Right lobe of liver (tissue), 6 donors: ENCODE data around the gene JDP2. TPM values are rescaled to one million over a fixed set of nuclear protein-coding genes. Genes with fewer than 3 reads are reported as not detected.
A peak's percentile ranks its signal among the peaks of the same experiment; 100 is the strongest.

Experiments
- ATAC-seq, 4 donors: fragments of 200-7000 bp; cut with Tn5 transposase; one replicate each; pipeline ENCODE4 v1.9.1; 2020; ENCODE audit warnings: mild to moderate bottlenecking in 4 of 4, moderate library complexity in 4 of 4
- DNase-seq, 3 donors: peaks; one replicate each; pipeline ENCODE4 v3.0.0-alpha.2; 2020
- H3K27ac ChIP-seq, 3 donors: fragments of 200-600 bp; one replicate each; pipeline ENCODE4 v1.8.0; 2022
- H3K27me3 ChIP-seq, 2 donors: fragments of 200-600 bp; one replicate each; pipeline ENCODE4 v1.8.0; 2022
- H3K36me3 ChIP-seq, 4 donors: fragments of 200-600 bp; sonication (generic) in 1 of 4; one replicate each; pipeline versions ENCODE4 v1.5.1 to v1.8.0; 2017 to 2022; ENCODE audit warnings: control low read depth in 1 of 4
- H3K4me1 ChIP-seq, 4 donors: fragments of 200-600 bp; sonication (generic) in 1 of 4; one replicate each; pipeline versions ENCODE4 v1.5.1 to v1.8.0; 2017 to 2022; ENCODE audit warnings: control low read depth in 1 of 4
- H3K4me3 ChIP-seq, 3 donors: fragments of 200-600 bp; one replicate each; pipeline ENCODE4 v1.8.0; 2022
- H3K9me3 ChIP-seq, 4 donors: fragments of 200-600 bp; sonication (generic) in 1 of 4; one replicate each; pipeline versions ENCODE4 v1.5.1 to v1.8.0; 2017 to 2022; ENCODE audit warnings: control low read depth in 1 of 4
- POLR2A ChIP-seq: fragments of 450-650 bp; IDR thresholded peaks from one replicate; pipeline ENCODE4 v1.6.1; 2017; ENCODE audit warnings: antibody characterized with exemption, mild to moderate bottlenecking
- WGBS: methylation state at CpG from one replicate; pipeline ENCODE4 v1.1.6; 2018; ENCODE audit warnings: low coverage, low lambda C conversion rate; ENCODE audit not compliant: insufficient coverage; ENCODE audit errors: missing lambda C conversion rate; 5-methylcytosine and 5-hydroxymethylcytosine counted together
- intact Hi-C, 2 donors: fragments of 100-400 bp; cut with DNase I; formaldehyde crosslinking; loops; one replicate each; pipeline versions ENCODE4 v1.11.2 to v1.14.1; 2022
- total RNA-seq, 6 experiments: library from RNA; depleted of rRNA in 2 of 6; stranded (reverse); fragments of >200 nt in 2 of 6; fragmentation: NEBNext Ultra II Directional in 3 of 6; extraction: Animal tissue kit (Norgen Biotek cat#: 25700) in 3 of 6; gene quantifications; one replicate each; pipeline versions ENCODE4 v1.1.0 to v1.2.4, GENCODE V29; 2016 to 2023
- TF ChIP-seq, protein P1 (sequence below), 4 donors: fragments of 200-600 bp in 3 of 4; fragments of 450-650 bp in 1 of 4; IDR thresholded peaks; one replicate each; pipeline versions ENCODE4 v1.5.1 to v1.8.0; 2016 to 2022; ENCODE audit warnings: antibody characterized with exemption in 4 of 4, mild to moderate bottlenecking in 2 of 4
- donor health status: DM: no; HTN: yes; CAD: no.
- donor health status: DM: no; HTN: no; CAD: no.
- donor health status: DM: no; HTN: no; CAD: no.
- donor health status: DM: no; HTN: yes; CAD: no.
- donor health status: DM: no; HTN: yes; CAD: no.

JDP2 gene
- total RNA-seq, 6 experiments from 2014 or later: 8.3 to 22.0 (median 11.8) TPM

DNA sequence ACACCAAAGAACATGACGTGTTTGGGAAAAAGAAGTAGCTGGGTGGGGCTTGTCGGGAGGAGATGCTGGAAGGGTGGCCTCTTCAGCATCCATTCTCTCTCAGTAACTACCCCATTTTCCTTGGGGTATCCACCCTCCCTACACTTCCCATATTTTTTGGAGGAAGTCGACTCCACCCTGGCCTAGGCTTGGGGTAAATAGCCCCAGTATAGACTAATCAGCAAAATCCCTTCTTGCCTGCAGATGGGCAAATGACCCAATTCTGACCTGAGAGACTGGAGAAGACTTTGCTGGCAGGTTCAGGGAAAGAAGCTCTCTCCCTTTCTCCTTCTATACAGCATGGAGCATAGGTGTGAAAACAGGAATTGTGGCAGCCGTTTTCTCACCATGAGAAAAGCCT, 28.5 kb upstream of the JDP2 start:
- Histone ChIP-seq H3K27ac (no peak overlapping the region), H3K4me3 (no peak overlapping the region), H3K9me3 (no peaks in the 10 kb centered on the region), H3K36me3 (no peaks in the 10 kb centered on the region), H3K4me1 (peaks cover 0 to 7% (median 3%) of the 10 kb centered on the region in 4 donors), H3K27me3 (no peaks in the 10 kb centered on the region)
- ATAC-seq (peak in 2 of 4 donors; percentile 7 to 11), DNase-seq (no peak)
- intact Hi-C loops: no loop called here
- 86% methylated on average over 3 of the region's 4 CpGs for WGBS
- TF ChIP-seq, protein P1, sequence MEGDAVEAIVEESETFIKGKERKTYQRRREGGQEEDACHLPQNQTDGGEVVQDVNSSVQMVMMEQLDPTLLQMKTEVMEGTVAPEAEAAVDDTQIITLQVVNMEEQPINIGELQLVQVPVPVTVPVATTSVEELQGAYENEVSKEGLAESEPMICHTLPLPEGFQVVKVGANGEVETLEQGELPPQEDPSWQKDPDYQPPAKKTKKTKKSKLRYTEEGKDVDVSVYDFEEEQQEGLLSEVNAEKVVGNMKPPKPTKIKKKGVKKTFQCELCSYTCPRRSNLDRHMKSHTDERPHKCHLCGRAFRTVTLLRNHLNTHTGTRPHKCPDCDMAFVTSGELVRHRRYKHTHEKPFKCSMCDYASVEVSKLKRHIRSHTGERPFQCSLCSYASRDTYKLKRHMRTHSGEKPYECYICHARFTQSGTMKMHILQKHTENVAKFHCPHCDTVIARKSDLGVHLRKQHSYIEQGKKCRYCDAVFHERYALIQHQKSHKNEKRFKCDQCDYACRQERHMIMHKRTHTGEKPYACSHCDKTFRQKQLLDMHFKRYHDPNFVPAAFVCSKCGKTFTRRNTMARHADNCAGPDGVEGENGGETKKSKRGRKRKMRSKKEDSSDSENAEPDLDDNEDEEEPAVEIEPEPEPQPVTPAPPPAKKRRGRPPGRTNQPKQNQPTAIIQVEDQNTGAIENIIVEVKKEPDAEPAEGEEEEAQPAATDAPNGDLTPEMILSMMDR (IDR thresholded peaks at IDR 0.05): no peak
- no peak for TF ChIP-seq POLR2A

DNA sequence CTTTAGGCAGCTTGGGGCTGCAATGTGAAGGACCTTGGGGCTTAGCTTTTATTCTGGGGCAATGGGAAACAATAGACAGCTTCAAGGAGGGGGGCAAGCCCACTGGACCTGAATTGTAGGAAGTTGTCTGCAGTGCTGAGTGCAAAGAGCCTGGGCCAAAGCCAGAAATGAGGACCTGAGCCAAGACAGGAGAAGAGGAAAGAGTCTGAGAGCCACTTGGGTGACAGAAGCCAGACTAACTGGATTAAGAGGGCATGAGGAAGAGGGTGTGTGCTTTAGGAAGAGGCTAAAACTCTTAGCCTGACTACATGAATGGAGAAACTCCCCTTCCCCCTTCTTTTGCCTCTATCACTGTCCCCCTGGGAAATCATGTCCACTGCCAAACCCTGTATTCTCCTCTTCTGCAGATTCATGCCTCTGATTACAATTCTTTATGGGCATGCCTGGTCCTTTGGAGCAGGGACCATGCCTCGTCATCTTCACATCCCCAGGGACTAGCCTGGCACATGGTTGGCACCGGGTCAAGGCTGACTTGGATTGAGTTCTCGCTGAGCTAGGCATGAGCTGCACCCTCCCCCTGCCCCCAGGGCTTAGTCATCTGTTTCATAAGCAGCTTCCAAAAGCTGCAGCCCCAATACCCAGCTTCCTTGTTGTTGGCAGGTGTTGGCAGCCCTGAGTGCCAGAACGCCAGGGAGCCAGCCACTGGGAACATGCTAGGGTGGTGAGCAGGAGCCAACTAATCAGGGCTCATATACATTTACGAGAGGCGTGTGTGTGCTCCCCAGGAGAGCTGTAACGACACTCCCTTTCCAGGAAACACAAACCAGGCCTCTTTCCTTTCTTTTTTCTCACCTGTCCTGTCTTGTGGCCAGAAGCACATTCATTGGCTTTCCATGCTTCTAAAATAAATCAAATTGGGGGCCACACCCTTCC, 27.7 kb upstream of the JDP2 start:
- H3K36me3 ChIP-seq: no peaks in the 10 kb centered on the region
- WGBS: 14% methylated on average over 6 of the region's 7 CpGs
- H3K9me3 ChIP-seq: no peaks in the 10 kb centered on the region
- no peak overlapping the region for H3K4me3 ChIP-seq
- peaks cover 0 to 7% (median 3%) of the 10 kb centered on the region in 4 donors for H3K4me1 ChIP-seq
- ATAC-seq (peak; percentile 90 to 96 (median 94)), DNase-seq (peak; percentile 92 to 95 (median 93))
- no peak overlapping the region for H3K27ac ChIP-seq
- intact Hi-C loops: no loop called here
- TF ChIP-seq, protein P1 (IDR thresholded peaks at IDR 0.05): no peak
- TF ChIP-seq POLR2A: no peak
- H3K27me3 ChIP-seq: no peaks in the 10 kb centered on the region

DNA sequence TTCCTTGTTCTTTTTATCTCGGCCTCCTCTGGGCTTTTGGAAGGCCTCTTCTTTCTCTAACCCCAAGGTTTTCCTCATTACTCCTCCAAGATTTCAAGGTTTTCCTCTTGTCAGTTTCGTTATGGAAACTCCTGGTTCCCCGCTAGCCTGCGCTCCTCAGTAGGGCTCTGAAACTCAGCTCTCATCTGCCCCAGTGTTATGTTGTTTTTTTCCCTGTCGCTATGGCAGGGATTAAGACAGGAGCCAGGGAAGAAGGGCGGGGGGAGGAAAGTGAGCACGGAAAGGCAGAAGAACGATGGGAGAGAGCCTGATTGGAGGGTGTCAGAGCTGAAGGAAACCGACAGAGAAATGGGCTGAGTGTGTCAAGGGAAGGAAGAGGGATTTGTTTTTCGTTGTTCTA, 26.5 kb upstream of the JDP2 start:
- H3K27me3 ChIP-seq: no peaks in the 10 kb centered on the region
- peak in 1 of 4 donors; percentile 20 for ATAC-seq
- 69% methylated on average over 10 of the region's 10 CpGs for WGBS

DNA sequence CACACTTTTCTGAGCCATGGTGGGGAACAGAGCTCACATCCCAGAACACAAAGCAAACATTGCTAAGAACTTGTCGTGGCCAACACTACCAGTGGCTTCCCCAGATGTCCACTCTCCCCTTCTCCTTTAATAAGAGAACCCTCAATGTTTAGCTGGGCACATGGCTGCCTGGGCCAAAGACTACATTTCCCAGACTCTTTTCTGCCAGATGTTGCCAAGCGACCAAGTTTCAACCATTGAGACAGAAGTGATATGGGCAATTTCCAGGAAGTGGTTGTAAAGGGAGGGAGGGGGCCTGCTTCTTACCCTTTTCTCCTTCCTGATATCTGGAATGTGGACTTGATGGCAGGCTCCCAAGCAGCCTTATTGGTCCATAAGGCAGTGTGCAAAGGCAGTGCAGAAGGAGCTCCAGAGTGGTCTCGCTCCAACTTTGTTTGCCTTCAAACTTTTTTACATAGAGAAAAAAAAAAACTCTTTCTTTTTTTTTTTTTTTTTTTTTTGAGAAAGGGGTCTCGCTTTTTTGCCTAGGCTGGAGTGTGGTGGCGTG, 24.9 kb upstream of the JDP2 start:
- Histone ChIP-seq H3K4me1 (peaks cover 0 to 7% (median 3%) of the 10 kb centered on the region in 4 donors), H3K9me3 (no peaks in the 10 kb centered on the region), H3K36me3 (no peaks in the 10 kb centered on the region), H3K4me3 (no peak overlapping the region), H3K27me3 (no peaks in the 10 kb centered on the region), H3K27ac (no peak overlapping the region)
- ATAC-seq (no peak), DNase-seq (no peak)
- intact Hi-C loops: no loop called here
- TF ChIP-seq POLR2A: no peak
- TF ChIP-seq, protein P1 (IDR thresholded peaks at IDR 0.05): no peak
- 100% methylated on average over 3 of the region's 5 CpGs for WGBS

More for the DNA sequence above, 26.5 kb upstream of the JDP2 start:
- H3K4me1 ChIP-seq: peaks cover 0 to 7% (median 3%) of the 10 kb centered on the region in 4 donors
- intact Hi-C loops: no loop called here
- TF ChIP-seq, protein P1 (IDR thresholded peaks at IDR 0.05): no peak
- no peak for TF ChIP-seq POLR2A
- DNase-seq: no peak
- H3K27ac ChIP-seq: no peak overlapping the region
- no peaks in the 10 kb centered on the region for H3K9me3 ChIP-seq
- H3K4me3 ChIP-seq: no peak overlapping the region
- no peaks in the 10 kb centered on the region for H3K36me3 ChIP-seq
